GM18868 (cell line): ENCODE results near the gene HAUS2.
"Not testable (repeated sequence)": the region's sequence is repeated elsewhere in the genome, so short reads cannot be mapped to it uniquely, and the experiment has no call there.

Experiments used
- ATAC-seq: cut with Tn5 transposase; IDR thresholded peaks from one replicate; pipeline ENCODE4 v1.9.1; 2021; ENCODE audit warnings: mild to moderate bottlenecking, moderate library complexity; ENCODE audit not compliant: unreplicated experiment

Gene HAUS2

GRCh38 chr15:42548249-42549031, at the start of gene HAUS2, which contains the start of gene LRRC57:
Gene HAUS2, plus strand, starts transcription at chr15:42548838. Its CDS starts 35 bp downstream, at chr15:42548873.
Gene LRRC57, minus strand, starts transcription at chr15:42548793. Its CDS starts 359 bp downstream, at chr15:42548434.
- ATAC-seq = peak; percentile 81

GRCh38 chr15:42499858-42500609, 48.6 kb upstream of the HAUS2 start:
- no peak for ATAC-seq

- ATAC-seq = no peak
Observed at GRCh38 chr15:42502477-42502876, 46.2 kb upstream of the HAUS2 start.

GRCh38 chr15:42503825-42504224, 44.8 kb upstream of the HAUS2 start:
- no peak for ATAC-seq

- ATAC-seq = peak; percentile 21
Observed at GRCh38 chr15:42504631-42505030, 44.0 kb upstream of the HAUS2 start.

GRCh38 chr15:42507514-42507913, 41.1 kb upstream of the HAUS2 start:
- no peak for ATAC-seq

GRCh38 chr15:42508263-42508690, 40.4 kb upstream of the HAUS2 start:
- no peak for ATAC-seq

GRCh38 chr15:42510258-42511006, 38.2 kb upstream of the HAUS2 start:
- ATAC-seq = no peak

GRCh38 chr15:42511007-42511391, 37.6 kb upstream of the HAUS2 start:
- ATAC-seq = no peak

GRCh38 chr15:42523331-42523730, 25.3 kb upstream of the HAUS2 start:
- ATAC-seq = no peak

GRCh38 chr15:42528970-42529369, 19.7 kb upstream of the HAUS2 start:
- no peak for ATAC-seq

GRCh38 chr15:42533246-42533645, 15.4 kb upstream of the HAUS2 start:
- ATAC-seq = no peak

GRCh38 chr15:42544853-42545629, 3.6 kb upstream of the HAUS2 start:
- no peak for ATAC-seq

- no peak for ATAC-seq
Observed at GRCh38 chr15:42547918-42548248, 755 bp upstream of the HAUS2 start.

GRCh38 chr15:42549032-42549491, 424 bp downstream of the HAUS2 start:
- ATAC-seq = peak; percentile 43

GRCh38 chr15:42549741-42550392, 1.2 kb downstream of the HAUS2 start:
- no peak for ATAC-seq

- ATAC-seq = no peak
Observed at GRCh38 chr15:42553554-42553953, 4.9 kb downstream of the HAUS2 start.

- not testable (repeated sequence) for ATAC-seq
Observed at GRCh38 chr15:42556550-42557207, 8.0 kb downstream of the HAUS2 start.

- no peak for ATAC-seq
Observed at GRCh38 chr15:42558739-42559138, 10.1 kb downstream of the HAUS2 start.
